GM06990 (cell line): ENCODE measurements around the gene RASSF1.

Experiments
- DNase-seq: peaks from one replicate; pipeline ENCODE4 v3.0.0-alpha.2; 2011; ENCODE audit not compliant: insufficient read length; ENCODE audit errors: extremely low read depth
- H3K27me3 ChIP-seq: replicated peaks from 2 replicates; pipeline ENCODE4 v1.6.0; 2011; ENCODE audit warnings: low read length; ENCODE audit not compliant: control insufficient read depth, insufficient read depth
- H3K36me3 ChIP-seq: 2 replicates; pipeline ENCODE4 v1.5.1; 2011; ENCODE audit warnings: low read length; ENCODE audit not compliant: control insufficient read depth, insufficient read depth
- H3K4me3 ChIP-seq: replicated peaks from 2 replicates; pipeline ENCODE4 v1.5.1; 2011; ENCODE audit warnings: low read depth, mild to moderate bottlenecking, control low read depth, low read length
- TF ChIP-seq, protein P1 (sequence below): IDR thresholded peaks from 2 replicates; pipeline ENCODE4 v1.5.1; 2011; ENCODE audit warnings: low read length, control low read depth, mild to moderate bottlenecking, inconsistent platforms; ENCODE audit not compliant: insufficient read depth, poor library complexity, severe bottlenecking

The RASSF1 gene

DNA sequence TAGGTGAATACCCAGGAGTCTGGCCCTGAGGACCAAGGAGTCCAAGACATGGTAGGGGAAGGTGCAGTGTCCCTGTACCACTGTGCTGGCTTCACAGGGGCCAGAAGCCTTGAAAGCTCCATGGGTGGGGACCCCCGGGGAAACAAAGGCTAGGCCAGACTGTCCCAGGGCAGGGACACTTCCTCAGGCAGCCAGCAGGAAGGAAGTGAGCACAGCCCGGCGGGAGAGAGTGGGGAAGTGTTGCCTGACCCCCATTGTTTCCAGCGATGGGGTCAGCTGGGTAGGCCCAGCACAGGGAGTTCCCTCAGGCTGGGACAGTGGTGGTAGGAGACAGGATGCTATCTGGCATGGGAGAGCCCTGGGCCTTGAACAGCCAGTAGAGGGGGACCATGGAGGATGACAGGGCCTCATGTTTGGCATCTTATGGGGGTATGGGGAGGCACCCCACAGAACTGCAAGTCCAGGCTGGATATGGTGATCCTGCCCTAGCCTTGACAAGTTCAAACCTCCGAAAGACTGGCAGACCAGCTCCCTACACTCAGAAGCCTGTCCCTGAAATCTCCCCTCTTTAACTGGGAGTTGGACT is 16.9 kb downstream of the RASSF1 start:
- TF ChIP-seq, protein P1, sequence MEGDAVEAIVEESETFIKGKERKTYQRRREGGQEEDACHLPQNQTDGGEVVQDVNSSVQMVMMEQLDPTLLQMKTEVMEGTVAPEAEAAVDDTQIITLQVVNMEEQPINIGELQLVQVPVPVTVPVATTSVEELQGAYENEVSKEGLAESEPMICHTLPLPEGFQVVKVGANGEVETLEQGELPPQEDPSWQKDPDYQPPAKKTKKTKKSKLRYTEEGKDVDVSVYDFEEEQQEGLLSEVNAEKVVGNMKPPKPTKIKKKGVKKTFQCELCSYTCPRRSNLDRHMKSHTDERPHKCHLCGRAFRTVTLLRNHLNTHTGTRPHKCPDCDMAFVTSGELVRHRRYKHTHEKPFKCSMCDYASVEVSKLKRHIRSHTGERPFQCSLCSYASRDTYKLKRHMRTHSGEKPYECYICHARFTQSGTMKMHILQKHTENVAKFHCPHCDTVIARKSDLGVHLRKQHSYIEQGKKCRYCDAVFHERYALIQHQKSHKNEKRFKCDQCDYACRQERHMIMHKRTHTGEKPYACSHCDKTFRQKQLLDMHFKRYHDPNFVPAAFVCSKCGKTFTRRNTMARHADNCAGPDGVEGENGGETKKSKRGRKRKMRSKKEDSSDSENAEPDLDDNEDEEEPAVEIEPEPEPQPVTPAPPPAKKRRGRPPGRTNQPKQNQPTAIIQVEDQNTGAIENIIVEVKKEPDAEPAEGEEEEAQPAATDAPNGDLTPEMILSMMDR, result no peak

DNA sequence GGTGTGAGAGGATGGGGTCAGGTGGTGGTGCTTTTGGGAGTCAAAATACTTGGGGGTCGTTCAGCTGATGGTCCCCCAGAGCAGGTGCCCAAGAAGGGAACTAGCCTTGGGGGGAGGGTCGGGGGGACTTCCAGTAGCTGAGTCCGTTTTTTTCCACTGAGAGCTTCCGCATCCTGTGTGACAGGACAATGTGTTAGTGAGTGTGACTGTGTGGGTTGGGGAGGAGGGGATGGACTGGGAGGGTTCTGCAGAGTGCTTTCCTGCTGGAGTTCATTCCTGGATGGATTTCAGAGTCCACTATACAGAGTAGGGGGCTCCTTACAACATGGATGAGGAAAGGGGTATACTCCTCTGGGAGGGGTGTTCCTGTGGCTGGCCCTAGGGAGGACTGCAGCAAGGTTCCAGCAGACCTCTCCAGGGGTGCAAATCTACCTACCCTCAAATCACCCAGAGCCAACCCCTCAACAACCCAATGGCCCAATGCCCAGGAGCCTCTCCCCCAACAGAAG is 17.5 kb downstream of the RASSF1 start:
- DNase-seq, result no peak
- H3K36me3 ChIP-seq, result peaks cover 7% of the 10 kb centered on the region
- H3K4me3 ChIP-seq, result no peak overlapping the region
- TF ChIP-seq, protein P1, result no peak
- H3K27me3 ChIP-seq, result no peaks in the 10 kb centered on the region

More for the DNA sequence above, 16.9 kb downstream of the RASSF1 start:
- DNase-seq, result no peak
- Histone ChIP-seq H3K36me3 (peaks cover 4% of the 10 kb centered on the region), H3K27me3 (no peaks in the 10 kb centered on the region), H3K4me3 (no peak overlapping the region)

DNA sequence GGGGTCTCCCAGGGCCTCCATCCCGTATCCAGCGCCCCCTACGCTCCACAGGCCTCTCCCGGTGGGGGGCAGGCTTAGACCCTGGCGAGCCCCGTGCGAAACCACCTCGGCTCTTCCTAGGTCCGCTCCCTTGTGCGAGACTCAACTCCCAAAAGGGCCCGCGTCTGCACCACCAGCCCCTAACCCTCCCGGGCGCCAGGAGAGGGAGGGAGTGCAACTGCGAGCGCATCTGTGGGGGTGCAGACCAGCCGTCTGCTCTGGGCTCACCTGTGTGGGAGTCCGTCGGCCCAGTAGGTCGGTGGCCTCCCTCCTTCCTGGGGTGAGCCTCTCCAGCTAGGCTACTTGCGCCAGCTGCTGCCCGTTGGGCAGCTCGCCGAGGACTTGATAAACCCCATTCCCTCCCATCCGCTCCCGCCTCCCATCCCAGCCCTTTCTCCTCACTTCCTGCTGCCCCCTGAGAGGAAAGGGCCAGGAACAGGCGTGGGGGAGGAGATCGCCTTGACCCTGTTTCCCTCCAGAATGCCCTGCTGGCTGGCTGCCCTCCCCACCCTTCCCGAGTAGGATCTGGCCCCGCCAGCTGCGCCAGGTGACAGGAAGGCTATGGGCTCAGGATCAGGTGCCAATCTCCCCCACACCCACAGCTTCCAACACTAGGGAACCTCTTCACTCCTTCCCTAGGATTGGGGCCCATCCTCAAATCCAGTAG is 18.1 kb downstream of the RASSF1 start, which contains the start of gene HYAL2:
Gene HYAL2, minus strand, starts transcription at position 360 of the 706 bp plus-strand sequence. CDS start 2,256 bp downstream, outside the sequence.
- peak within 1 kb of the TSS; percentile 70 for H3K4me3 ChIP-seq
- TF ChIP-seq, protein P1, result no peak
- DNase-seq, result no peak
- H3K36me3 ChIP-seq, result peaks cover 9% of the 10 kb centered on the region
- H3K27me3 ChIP-seq, result no peaks in the 10 kb centered on the region

DNA sequence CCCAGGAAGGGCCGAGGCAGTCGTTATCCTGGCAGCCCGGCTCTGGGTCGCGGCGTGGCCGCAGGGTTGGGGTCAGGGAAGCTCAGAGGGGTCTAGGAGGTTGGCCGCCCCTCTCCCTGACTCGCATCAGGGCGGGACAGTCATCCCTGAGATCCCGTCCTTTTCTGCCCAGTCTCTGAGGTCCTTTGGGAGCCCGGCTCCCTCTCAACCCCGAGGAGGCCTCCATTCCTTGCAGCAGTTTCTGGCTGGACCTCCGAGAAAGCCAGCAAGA is 18.6 kb downstream of the RASSF1 start:
- DNase-seq, result no peak
- TF ChIP-seq, protein P1, result no peak
- Histone ChIP-seq H3K27me3 (no peaks in the 10 kb centered on the region), H3K4me3 (peak overlapping the region; percentile 70), H3K36me3 (peaks cover 9% of the 10 kb centered on the region)

DNA sequence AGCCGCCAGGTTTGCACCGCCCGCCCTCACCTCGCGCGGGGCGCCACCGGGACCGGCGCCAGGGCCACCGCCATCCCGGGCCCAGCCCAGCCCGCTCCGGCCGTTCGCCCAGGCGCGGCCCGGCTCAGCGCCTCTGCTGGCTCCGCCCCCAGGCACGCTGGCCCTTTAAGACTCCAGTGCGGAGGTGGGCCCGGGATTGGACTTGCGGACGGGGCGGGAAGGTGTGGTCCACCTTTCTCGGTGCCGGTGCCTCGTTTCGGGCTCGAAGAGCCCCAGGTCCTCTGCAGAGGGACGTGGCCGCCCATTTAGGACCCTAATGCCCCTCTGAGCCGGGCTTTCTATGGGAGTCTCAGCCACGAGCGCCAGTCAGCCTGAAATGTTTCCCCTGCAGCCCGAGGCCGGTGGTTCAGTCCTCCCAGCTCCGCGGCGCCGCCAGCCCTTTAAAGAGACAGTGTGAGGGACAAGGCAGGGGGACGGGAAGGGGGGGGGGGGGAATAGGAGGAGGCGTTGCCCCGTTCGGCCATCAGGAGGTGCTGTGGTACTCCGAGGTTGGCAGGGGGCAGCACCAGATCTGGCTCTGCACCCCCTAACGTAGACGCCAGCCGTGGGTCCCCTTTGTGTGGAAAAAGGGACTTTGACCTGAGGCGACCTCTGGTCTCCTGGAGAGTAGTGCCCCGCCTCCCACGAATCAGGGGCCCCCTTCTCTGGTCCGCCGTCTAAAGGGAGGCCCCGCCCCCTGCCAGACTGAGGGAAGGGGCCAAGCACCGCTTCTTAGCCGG is 19.1 kb downstream of the RASSF1 start:
- TF ChIP-seq, protein P1, result peak; percentile 65
- DNase-seq, result peak; percentile 92
- Histone ChIP-seq H3K36me3 (peaks cover 9% of the 10 kb centered on the region), H3K27me3 (no peaks in the 10 kb centered on the region), H3K4me3 (peak overlapping the region; percentile 70)
